ENCODE results near the gene SBF2.
"Not testable (repeated sequence)": the region's sequence is repeated elsewhere in the genome, so short reads cannot be mapped to it uniquely, and the experiment has no call there.

Gene SBF2

DNA sequence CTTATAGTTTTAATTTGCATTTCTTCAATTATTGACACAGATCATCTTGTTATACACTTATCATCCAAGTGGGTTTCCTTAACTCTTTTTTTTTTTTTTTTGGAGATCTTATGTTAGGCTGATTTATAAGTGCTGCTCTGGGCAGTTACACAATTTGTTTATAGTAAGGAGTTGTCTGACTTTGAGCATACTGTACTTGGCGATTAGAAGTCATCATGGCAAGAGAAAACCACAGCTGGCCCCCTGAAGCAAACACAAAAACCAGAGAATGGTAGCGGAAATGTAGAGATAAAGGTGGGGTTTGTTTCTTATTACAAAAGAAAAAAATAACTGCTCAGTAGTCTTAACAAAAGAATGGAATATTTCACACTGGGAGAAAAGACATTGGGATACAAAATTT, 337.5 kb downstream of the SBF2 start:
- Mint-ChIP-seq H3K27me3 (no peaks in the 10 kb centered on the region), H3K4me1 (ENCODE audit: low read depth) (no peaks in the 10 kb centered on the region), H3K36me3 (ENCODE audit: low read depth) (peaks cover 41% of the 10 kb centered on the region), H3K4me3 (no peak overlapping the region), H3K9me3 (peaks cover 8% of the 10 kb centered on the region), H3K27ac (no peak overlapping the region)
- intact Hi-C loops (cut with micrococcal nuclease) = no loop called here

DNA sequence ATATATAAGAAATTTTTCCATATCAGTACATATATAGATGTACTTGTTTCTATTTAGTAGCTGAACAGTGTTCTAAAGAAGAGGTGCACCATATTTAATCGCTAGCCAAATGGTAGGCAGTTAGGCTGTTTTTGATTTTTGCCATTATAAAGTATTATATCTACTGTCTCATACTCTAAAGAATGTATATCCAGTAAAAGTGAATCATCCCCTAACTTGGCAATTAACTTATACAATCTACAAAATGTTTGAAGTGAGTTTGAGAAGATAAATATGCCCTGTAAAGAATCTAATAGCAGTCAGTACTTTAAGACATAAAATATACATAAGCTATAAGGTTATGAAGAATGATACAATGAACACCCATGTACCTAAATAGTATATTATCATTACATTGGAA, 338.6 kb downstream of the SBF2 start:
- Mint-ChIP-seq H3K4me1 (ENCODE audit: low read depth) (no peaks in the 10 kb centered on the region), H3K27me3 (no peaks in the 10 kb centered on the region), H3K36me3 (ENCODE audit: low read depth) (peaks cover 38% of the 10 kb centered on the region), H3K27ac (no peak overlapping the region), H3K9me3 (peaks cover 8% of the 10 kb centered on the region), H3K4me3 (no peak overlapping the region)
- intact Hi-C loops (cut with micrococcal nuclease) = no loop called here

DNA sequence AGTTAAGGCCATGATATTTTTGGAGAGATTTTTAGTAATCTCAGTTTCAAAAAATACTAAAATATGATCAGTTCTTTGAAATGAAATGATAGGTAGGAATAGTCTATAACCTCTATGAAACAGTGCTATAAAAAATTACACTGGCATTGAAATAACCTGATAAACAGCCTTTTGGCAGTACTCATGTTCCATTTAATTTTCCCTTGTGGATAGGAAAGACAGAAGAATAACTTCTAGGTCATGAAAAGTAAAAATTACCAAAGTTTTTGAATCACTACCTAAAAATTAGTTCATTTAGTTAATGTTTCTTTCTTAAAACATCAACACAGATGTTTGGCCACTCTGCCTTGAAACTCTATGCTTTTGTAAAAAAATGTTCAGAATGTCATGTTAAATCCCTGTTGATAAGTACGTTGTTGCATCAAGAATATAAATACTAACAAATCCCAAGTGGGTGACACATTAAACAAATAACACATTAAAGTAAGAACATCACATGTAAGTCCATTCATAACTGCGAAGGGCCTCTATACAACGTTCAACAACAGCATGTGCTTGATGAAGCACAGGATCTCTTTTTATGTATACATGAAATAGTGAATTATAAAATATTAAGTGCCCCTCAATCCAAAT, 339.9 kb downstream of the SBF2 start:
- H3K4me3 Mint-ChIP-seq = no peak overlapping the region
- no peaks in the 10 kb centered on the region for H3K4me1 Mint-ChIP-seq (ENCODE audit: low read depth)
- intact Hi-C loops (cut with micrococcal nuclease) = no loop called here
- H3K27ac Mint-ChIP-seq = no peak overlapping the region
- H3K27me3 Mint-ChIP-seq = no peaks in the 10 kb centered on the region
- peaks cover 25% of the 10 kb centered on the region for H3K36me3 Mint-ChIP-seq (ENCODE audit: low read depth)
- peaks cover 3% of the 10 kb centered on the region for H3K9me3 Mint-ChIP-seq

DNA sequence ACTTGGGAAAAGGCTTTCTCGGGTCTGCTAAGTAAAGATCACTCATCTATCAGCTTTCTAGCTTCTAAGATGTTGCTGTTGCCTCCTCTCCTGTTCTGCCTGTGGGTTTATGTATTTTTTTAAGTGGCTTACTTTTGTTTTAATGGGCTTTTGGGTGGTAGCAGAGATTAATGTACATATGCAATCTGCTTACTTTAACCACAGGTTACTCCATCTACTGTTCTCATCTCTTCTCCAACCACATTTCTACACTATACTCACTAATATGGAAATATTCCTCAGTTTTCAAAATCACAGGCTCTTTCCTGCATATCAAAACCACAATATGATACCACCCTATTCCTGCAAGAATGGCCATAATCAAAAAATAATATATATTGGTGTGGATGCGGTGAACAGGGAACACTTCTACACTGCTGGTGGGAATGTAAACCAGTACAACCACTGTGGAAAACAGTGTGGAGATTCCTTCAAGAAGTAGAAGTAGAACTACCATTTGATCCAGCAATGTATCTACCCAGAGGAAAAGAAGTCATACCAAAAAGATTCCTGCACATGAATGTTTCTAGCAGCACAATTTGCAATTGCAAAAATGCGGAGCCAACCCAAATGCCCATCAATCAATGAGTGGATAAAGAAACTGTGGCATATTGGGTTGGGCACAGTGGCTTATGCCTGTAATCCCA, 341.4 kb downstream of the SBF2 start:
- Mint-ChIP-seq H3K4me3 (no peak overlapping the region), H3K36me3 (ENCODE audit: low read depth) (peaks cover 15% of the 10 kb centered on the region), H3K27ac (no peak overlapping the region), H3K9me3 (no peaks in the 10 kb centered on the region), H3K4me1 (ENCODE audit: low read depth) (no peaks in the 10 kb centered on the region), H3K27me3 (no peaks in the 10 kb centered on the region)
- intact Hi-C loops (cut with micrococcal nuclease) = no loop called here

DNA sequence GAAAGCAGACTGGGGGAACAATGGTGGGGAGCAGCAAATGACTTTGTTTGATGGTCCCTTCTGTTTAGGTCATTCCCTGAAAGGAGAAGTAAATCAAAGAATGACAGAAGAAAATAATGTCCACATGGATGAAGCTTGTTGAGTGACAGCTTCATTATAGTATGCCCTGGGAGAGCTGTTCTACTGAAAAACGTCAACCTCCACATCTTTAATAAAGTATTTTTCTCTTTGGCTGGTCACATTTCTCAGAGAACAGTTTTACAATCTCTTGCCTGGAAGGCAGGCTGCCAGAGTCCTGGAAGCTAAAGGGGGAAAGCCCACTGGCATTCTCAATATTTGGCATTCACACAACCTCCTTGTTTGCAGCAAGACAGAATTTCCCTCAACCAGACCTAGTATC, 342.2 kb downstream of the SBF2 start:
- H3K27ac Mint-ChIP-seq = no peak overlapping the region
- H3K4me3 Mint-ChIP-seq = no peak overlapping the region
- H3K4me1 Mint-ChIP-seq (ENCODE audit: low read depth) = no peaks in the 10 kb centered on the region
- intact Hi-C loops (cut with micrococcal nuclease) = no loop called here
- H3K36me3 Mint-ChIP-seq (ENCODE audit: low read depth) = peaks cover 15% of the 10 kb centered on the region
- no peaks in the 10 kb centered on the region for H3K27me3 Mint-ChIP-seq
- no peaks in the 10 kb centered on the region for H3K9me3 Mint-ChIP-seq

DNA sequence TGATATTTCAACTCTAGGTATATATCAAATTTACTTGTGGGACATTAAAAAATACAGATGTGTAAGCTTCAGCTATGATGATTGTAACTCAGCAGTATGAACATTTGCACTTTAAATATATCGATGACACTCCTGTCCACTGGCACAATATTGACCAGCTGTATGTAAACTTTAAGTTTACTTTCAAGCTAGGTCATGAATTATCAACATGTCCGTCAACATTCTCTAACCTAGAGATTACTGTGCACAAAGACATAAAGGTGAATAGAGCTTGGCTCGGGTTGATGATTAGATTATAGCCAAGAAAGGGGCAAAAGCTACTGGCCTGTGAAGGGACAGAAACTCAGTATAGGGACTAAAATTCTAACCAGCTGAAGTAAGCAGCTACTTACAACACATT, 343.6 kb downstream of the SBF2 start:
- Mint-ChIP-seq H3K27me3 (no peaks in the 10 kb centered on the region), H3K36me3 (ENCODE audit: low read depth) (peaks cover 25% of the 10 kb centered on the region), H3K9me3 (peaks cover 4% of the 10 kb centered on the region), H3K4me3 (no peak overlapping the region), H3K27ac (no peak overlapping the region), H3K4me1 (ENCODE audit: low read depth) (no peaks in the 10 kb centered on the region)
- intact Hi-C loops (cut with micrococcal nuclease) = no loop called here

DNA sequence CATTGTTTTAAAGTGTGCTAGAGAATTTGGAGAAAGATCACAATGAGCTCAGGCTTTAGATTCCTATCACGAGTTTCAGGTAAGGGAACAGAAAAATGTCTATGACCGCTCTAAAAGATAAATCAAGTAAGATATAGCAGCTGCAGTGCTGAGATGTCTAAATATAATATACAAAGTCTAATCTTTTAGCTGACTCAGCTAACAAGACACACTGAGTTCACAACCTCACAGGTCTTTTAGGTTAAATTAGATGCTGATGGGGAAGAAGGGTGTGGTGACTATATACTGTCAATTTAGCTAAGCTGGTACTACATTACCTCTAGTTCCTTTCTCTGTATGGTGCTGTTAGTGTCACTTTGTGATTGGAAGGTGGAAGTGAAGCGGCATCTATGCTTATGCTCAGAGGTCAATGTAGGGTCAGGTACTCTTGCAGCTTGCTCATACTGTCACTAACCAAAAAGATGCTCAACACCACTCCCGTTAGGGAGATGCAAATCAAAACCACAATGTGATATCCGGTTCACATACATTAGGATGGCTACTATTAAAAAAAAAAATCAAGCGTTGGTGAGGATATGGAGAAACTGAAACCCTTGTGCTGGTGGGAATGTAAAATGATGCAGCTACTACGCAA, 346.7 kb downstream of the SBF2 start:
- Mint-ChIP-seq H3K4me3 (no peak overlapping the region), H3K27ac (no peak overlapping the region), H3K9me3 (peaks cover 5% of the 10 kb centered on the region), H3K27me3 (no peaks in the 10 kb centered on the region), H3K36me3 (ENCODE audit: low read depth) (peaks cover 18% of the 10 kb centered on the region), H3K4me1 (ENCODE audit: low read depth) (no peaks in the 10 kb centered on the region)
- intact Hi-C loops (cut with micrococcal nuclease) = no loop called here

DNA sequence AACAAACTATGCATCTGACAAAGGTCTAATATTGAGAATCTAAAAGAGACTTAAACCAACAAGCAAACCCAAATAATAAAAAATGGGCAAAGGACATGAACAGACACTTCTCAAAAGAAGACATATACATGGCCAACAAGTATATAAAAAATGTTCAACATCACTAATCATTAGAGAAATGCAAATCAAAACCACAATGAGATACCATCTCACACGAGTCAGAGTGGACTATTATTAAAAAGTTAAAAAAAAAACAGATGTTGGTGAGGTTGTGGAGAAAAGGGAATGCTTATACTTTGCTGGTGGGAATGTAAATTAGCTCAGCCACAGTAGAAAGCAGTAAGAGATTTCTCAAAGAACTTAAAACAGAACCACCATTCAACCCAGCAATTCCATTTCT, 348.3 kb downstream of the SBF2 start:
- H3K4me1 Mint-ChIP-seq (ENCODE audit: low read depth); H3K4me3 Mint-ChIP-seq: not testable (repeated sequence)

DNA sequence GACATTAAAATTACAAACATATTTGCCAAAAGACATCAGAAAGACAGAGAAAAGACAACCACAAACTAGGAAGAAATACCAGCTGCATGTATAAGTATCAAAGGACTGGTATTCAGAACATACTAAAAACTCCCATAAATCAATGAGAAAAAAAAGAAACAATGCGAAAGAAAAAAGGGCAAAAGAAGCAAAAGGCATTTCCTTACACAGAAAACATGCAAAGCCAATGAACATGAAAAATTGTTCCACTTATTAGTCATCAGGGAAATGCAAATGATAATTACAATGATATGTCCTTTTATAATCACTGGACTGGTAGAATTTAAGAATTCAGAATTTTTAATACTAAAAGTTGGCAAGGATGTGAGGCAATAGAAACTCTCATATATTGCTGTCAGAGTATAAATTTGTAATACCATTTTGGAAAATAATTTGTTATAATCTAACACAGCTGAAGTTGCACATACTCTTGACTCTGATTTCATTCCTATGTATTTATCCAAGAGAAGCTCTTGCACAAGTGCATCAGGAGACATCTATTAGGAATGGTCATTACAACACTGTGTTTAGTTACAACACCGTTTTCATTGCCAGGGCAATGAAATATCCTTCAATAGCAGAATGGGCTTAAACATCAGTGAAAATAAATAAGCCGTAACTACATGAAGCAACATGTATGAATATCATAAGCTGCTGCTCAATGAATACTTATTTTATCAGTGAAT, 350.5 kb downstream of the SBF2 start:
- Mint-ChIP-seq H3K27ac (no peak overlapping the region), H3K4me1 (ENCODE audit: low read depth) (no peaks in the 10 kb centered on the region), H3K4me3 (no peak overlapping the region), H3K9me3 (peaks cover 5% of the 10 kb centered on the region), H3K36me3 (ENCODE audit: low read depth) (peaks cover 11% of the 10 kb centered on the region), H3K27me3 (no peaks in the 10 kb centered on the region)
- intact Hi-C loops (cut with micrococcal nuclease) = no loop called here

More for the DNA sequence above, 348.3 kb downstream of the SBF2 start:
- H3K9me3 Mint-ChIP-seq; H3K27ac Mint-ChIP-seq; intact Hi-C loops (cut with micrococcal nuclease); H3K27me3 Mint-ChIP-seq: not testable (repeated sequence)
- H3K36me3 Mint-ChIP-seq (ENCODE audit: low read depth) = peaks cover 12% of the 10 kb centered on the region

DNA sequence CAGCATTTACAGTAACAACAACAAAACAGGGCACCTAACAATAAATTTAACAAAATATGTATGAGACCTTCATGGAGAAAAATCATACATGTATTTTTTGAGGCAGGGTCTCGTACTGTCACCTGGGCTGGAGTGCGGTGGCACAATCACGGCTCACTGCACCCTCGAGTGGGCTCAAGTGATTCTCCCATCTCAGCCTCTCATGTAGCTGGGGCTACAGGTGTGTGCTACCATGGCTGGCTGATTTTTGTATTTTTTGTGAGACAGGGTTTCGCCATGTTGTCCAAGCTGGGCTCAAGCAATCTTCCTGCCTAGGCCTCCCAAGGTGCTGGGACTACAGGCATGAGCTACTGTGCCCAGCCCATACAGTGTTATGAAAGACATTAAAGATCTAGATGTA, 352.0 kb downstream of the SBF2 start:
- H3K4me3 Mint-ChIP-seq = no peak overlapping the region
- H3K27ac Mint-ChIP-seq = no peak overlapping the region
- intact Hi-C loops (cut with micrococcal nuclease) = no loop called here
- H3K9me3 Mint-ChIP-seq = peaks cover 8% of the 10 kb centered on the region
- H3K36me3 Mint-ChIP-seq (ENCODE audit: low read depth) = peaks cover 14% of the 10 kb centered on the region
- no peaks in the 10 kb centered on the region for H3K4me1 Mint-ChIP-seq (ENCODE audit: low read depth)
- no peaks in the 10 kb centered on the region for H3K27me3 Mint-ChIP-seq

DNA sequence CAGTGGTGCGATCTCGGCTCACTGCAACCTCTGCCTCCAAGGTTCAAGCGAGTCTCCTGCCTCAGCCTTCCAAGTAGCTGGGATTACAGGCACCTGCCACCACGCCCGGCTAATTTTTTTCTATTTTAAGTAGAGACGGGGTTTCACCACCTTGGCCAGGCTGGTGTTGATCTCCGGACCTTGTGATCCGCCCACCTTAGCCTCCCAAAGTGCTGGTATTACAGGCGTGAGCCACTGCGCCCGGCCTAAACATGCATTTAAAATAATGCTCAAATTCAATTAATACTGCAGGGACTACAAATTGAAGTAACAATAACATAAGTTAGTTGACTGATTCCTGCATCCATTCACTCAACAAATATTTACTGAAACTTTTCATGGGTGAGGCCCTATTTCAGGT, 354.9 kb downstream of the SBF2 start:
- intact Hi-C loops (cut with micrococcal nuclease); H3K27ac Mint-ChIP-seq; H3K36me3 Mint-ChIP-seq (ENCODE audit: low read depth); H3K4me3 Mint-ChIP-seq; H3K4me1 Mint-ChIP-seq (ENCODE audit: low read depth); H3K27me3 Mint-ChIP-seq: not testable (repeated sequence)
- peaks cover 16% of the 10 kb centered on the region for H3K9me3 Mint-ChIP-seq

DNA sequence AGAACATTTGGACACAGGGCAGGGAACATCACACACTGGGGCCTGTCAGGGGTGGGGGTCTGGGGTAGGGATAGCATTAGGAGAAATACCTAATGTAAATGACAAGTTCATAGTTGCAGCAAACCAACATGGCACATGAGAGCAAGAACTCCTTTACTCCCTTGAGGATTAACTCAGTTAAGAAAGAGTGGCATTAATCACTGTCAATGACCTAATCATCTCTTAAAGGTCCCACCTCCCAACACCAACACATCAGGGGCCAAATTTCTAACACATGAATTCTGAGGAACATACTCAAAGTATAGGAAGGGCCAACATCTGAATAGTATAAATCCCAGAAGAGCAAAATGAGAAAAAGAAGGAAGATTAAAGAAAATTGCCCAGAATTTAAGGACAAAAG, 357.3 kb downstream of the SBF2 start:
- Mint-ChIP-seq H3K27me3 (no peaks in the 10 kb centered on the region), H3K27ac (no peak overlapping the region), H3K4me3 (no peak overlapping the region), H3K9me3 (peaks cover 23% of the 10 kb centered on the region), H3K4me1 (ENCODE audit: low read depth) (peaks cover 8% of the 10 kb centered on the region), H3K36me3 (ENCODE audit: low read depth) (peaks cover 26% of the 10 kb centered on the region)
- intact Hi-C loops (cut with micrococcal nuclease) = no loop called here

DNA sequence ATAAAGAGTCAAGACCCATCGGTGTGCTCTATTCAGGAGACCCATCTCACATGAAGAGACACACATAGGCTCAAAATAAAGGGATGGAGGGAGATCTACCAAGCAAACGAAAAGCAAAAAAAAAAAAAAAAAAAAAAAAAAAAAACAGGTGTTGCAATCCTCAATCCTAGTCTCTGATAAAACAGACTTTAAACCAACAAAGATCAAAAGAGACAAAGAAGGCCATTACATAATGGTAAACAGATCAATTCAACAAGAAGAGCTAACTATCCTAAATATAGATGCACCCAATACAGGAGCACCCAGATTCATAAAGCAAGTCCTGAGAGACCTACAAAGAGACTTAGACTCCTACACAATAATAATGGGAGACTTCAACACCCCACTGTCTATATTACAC, 361.2 kb downstream of the SBF2 start:
- peaks cover 34% of the 10 kb centered on the region for H3K9me3 Mint-ChIP-seq
- intact Hi-C loops (cut with micrococcal nuclease); H3K4me3 Mint-ChIP-seq; H3K27ac Mint-ChIP-seq; H3K4me1 Mint-ChIP-seq (ENCODE audit: low read depth); H3K27me3 Mint-ChIP-seq: not testable (repeated sequence)
- peaks cover 55% of the 10 kb centered on the region for H3K36me3 Mint-ChIP-seq (ENCODE audit: low read depth)

DNA sequence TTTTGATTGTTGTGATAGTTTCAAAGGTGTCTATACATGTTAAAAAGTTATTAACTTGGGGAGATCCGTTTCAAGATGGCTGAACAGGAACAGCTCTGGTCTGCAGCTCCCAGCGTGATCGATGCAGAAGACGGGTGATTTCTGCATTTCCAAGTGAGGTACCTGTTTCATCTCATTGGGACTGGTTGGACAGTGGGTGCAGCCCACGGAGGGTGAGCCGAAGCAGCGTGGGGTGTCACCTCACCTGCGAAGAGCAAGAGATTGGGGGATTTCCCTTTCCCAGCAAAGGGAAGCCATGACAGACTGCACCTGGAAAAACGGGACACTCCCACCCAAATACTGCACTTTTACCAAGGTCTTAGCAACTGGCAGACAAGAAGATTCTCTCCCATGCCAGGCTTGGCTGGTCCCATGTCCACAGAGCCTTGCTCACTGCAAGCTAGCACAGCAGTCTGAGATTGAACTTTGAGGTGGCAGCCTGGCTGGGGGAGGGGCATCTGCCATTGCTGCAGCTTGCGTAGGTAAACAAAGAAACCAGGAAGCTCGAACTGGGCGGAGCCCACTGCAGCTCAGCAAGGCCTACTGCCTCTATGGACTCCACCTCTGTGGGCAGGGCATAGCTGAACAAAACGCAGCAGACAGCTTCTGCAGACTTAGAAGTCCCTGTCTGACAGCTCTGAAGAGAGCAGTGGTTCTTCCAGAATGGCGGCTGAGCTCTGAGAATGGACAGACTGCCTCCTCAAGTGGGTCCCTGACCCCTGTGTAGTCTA, 363.3 kb downstream of the SBF2 start:
- H3K36me3 Mint-ChIP-seq (ENCODE audit: low read depth) = peaks cover 45% of the 10 kb centered on the region
- H3K4me3 Mint-ChIP-seq; intact Hi-C loops (cut with micrococcal nuclease); H3K27me3 Mint-ChIP-seq; H3K4me1 Mint-ChIP-seq (ENCODE audit: low read depth); H3K27ac Mint-ChIP-seq: not testable (repeated sequence)
- H3K9me3 Mint-ChIP-seq = peaks cover 19% of the 10 kb centered on the region
